ENCODE measurements around the gene RALGPS2. TPM values are rescaled to one million over a fixed set of nuclear protein-coding genes. Genes with fewer than 3 reads are reported as not detected.

The RALGPS2 gene
- total and polyA plus RNA-seq, 2 of the 13 experiments (the other 11 are each of a cell fraction or from before 2014, with no cell fraction given), result 15.6 to 36.0 TPM

- TF ChIP-seq ZNF280D (CRISPR knock-in tag; IDR thresholded peaks at IDR 0.05), result no peak
- TF ChIP-seq ZNF564 (CRISPR knock-in tag; IDR thresholded peaks at IDR 0.05), result no peak
Measured at GRCh38 chr1:178875936-178876335, 150.9 kb downstream of the RALGPS2 start (continued).

GRCh38 chr1:178877896-178878295 is 152.9 kb downstream of the RALGPS2 start:
- POLR2A ChIA-PET, result no interaction called here
- Histone ChIP-seq H3K9me3 (ENCODE audit: low read length) (no peaks in the 10 kb centered on the region), H3K79me2 (ENCODE audit: insufficient read depth, low read length) (no peaks in the 10 kb centered on the region), H3K4me3 (replicated peaks in 1 of 3; ENCODE audit: insufficient read depth in 1 of 3, low read depth in 2 of 3, low read length in 3 of 3) (no peak overlapping the region), H3K4me2 (ENCODE audit: low read depth, low read length) (no peak overlapping the region), H3K27me3 (ENCODE audit: control insufficient read depth in 1 of 2, insufficient read depth in 2 of 2, low read length in 2 of 2) (no peaks in the 10 kb centered on the region), H3K36me3 (replicated peaks in 1 of 2; ENCODE audit: control insufficient read depth in 1 of 2, insufficient read depth in 2 of 2, low read length in 2 of 2) (peaks cover 0 to 10% of the 10 kb centered on the region in 2 experiments; a peak in 1 of 5 replicates), H4K20me1 (ENCODE audit: insufficient read depth, low read length) (no peaks in the 10 kb centered on the region), H3K27ac (ENCODE audit: extremely low read length, insufficient read depth, low read length) (no peak overlapping the region), H3K9ac (ENCODE audit: insufficient read depth, low read depth, low read length) (no peak overlapping the region), H3K4me1 (ENCODE audit: insufficient read depth, low read length) (peaks cover 1% of the 10 kb centered on the region), H2AFZ (ENCODE audit: low read length) (no peak overlapping the region)
- CTCF ChIA-PET (ENCODE audit: low intra/inter-chr PET ratio, low total read pairs), result no interaction called here
- ATAC-seq (no peak), FAIRE-seq (no peak), DNase-seq (ENCODE audit: low spot score) (no peak)
- no TSS peak for BruUV-seq (replicated peaks)
- 81% methylated on average over 3 of the region's 3 CpGs for WGBS (ENCODE audit: low lambda C conversion rate)
- intact Hi-C loops (cut with micrococcal nuclease; ENCODE audit: unreplicated experiment), result loop anchor here (10.0 kb wide), 1 partner anchor 333 kb away; no protein-coding TSS in a partner anchor
- in situ Hi-C loops (cut with HindIII; ENCODE audit: extremely low pct_ligation_motif_present, low pct_unique_long_range_greater_than_20kb), result no loop called here
- no peak for TF ChIP-seq HNRNPH1 (optimal IDR thresholded peaks at IDR 0.05; ENCODE audit: low read depth, low read length)
- no peak for TF ChIP-seq EP300 (IDR thresholded peaks at IDR 0.05; ENCODE audit: low read depth in 2 of 2, low read length in 2 of 2)
- no peak for TF ChIP-seq EP300 (CRISPR knock-in tag; IDR thresholded peaks at IDR 0.05; ENCODE audit: borderline replicate concordance)
- TF ChIP-seq DDIT3 (CRISPR knock-in tag; IDR thresholded peaks at IDR 0.05), result no peak
- no peak for TF ChIP-seq NR2C2 (CRISPR knock-in tag; IDR thresholded peaks at IDR 0.05; ENCODE audit: borderline replicate concordance)
- TF ChIP-seq ZNF3 (CRISPR knock-in tag; IDR thresholded peaks at IDR 0.05), result no peak
- TF ChIP-seq ZMYM4 (CRISPR knock-in tag; IDR thresholded peaks at IDR 0.05), result no peak
- TF ChIP-seq ZNF510 (CRISPR knock-in tag; IDR thresholded peaks at IDR 0.05; ENCODE audit: low read depth), result no peak
- TF ChIP-seq ZBTB21 (CRISPR knock-in tag; IDR thresholded peaks at IDR 0.05), result no peak
- no peak for TF ChIP-seq ZFP41 (CRISPR knock-in tag; IDR thresholded peaks at IDR 0.05; ENCODE audit: borderline replicate concordance)
- no peak for TF ChIP-seq PRDM10 (CRISPR knock-in tag; IDR thresholded peaks at IDR 0.05; ENCODE audit: low read depth)
- no peak for TF ChIP-seq IRF9 (CRISPR knock-in tag; IDR thresholded peaks at IDR 0.05; ENCODE audit: borderline replicate concordance)
- no peak for TF ChIP-seq SRSF4 (IDR thresholded peaks at IDR 0.05; ENCODE audit: low read depth, low read length, poor library complexity, severe bottlenecking)
- no peak for TF ChIP-seq ETV6 (CRISPR knock-in tag; conservative IDR thresholded peaks at IDR 0.05)

Measured in HepG2 (cell line).